ENCODE data around the gene PLXNA3.
"Not testable (repeated sequence)": the region's sequence is repeated elsewhere in the genome, so short reads cannot be mapped to it uniquely, and the experiment has no call there.

Gene PLXNA3

DNA sequence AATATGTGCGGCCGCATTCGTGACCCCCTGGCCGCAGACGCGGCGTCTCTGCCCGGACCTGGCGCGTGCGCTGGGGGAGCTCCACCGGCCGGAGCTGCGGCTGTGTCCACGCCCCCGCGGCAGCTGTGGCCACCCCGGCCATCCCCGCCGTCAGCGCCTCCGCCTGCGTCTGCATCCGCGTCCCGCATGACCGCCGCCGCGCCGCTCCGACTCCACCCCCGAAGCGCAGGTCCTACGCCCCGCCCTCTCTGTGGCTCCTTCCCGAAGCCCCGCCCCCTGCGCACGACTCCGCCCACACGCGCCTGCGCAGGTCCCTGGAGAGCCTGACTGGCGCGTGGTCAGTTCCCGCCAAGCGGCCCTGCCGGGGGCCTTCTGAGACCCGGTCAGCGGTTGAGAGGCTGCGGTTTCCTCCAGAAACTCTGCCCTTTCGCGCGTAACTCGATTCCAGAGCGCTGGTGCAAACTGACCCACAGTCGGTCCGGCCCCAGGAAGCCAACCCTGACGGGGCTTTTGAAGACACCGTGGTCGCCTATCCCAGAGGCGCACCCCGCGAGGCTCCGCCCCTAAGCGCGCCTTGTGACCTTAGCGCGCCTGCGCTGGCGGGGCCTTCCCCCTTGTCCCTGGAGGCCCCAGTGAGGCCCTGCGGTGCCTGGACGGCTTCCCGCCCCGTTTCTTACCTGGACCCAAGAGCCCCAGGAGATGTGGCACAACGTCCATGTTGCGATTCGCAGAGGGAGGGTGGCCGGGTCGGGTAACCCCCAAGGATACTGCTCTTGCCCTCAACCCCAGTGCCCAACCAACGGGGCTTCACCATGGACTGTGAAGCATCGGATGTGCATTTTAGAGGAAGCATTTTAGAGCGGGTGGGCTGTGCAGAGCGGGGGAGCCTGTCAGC is 20.9 kb downstream of the PLXNA3 start, which contains the start of gene LAGE3:
Gene LAGE3 (minus strand): TSS at position 554 of the 895 bp plus-strand sequence. CDS start 366 bp downstream, at position 188.
- DNase-seq (ENCODE audit: low read depth, low spot score) = peak; percentile 74

- no peak for DNase-seq (ENCODE audit: low read depth, low spot score)
These were observed 23.1 kb downstream of the PLXNA3 start for GRCh38 chrX:154481195-154481594.

- no peak for DNase-seq (ENCODE audit: low read depth, low spot score)
These were observed 24.0 kb downstream of the PLXNA3 start for GRCh38 chrX:154481911-154482601.

GRCh38 chrX:154482786-154483185 is 24.7 kb downstream of the PLXNA3 start:
- DNase-seq (ENCODE audit: low read depth, low spot score) = no peak

DNA sequence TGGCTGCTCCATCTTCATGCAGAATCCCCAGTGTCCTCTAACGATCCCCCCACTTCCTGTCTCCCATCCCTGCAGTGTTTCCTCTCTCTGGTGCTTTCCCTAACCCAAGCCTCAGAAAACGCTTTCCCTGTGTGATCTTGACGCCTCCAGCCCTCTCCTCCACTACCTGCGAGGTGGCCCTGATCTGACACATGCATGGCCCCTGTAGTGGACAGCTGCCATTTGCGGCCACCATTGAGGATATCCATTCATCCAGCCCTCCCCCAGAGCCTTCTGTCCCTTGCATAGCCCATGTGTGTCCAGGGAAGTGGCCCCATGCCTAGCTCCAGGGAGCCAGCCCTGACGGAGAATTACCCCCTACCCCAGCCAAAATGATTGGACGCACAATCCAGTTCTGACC is 25.2 kb downstream of the PLXNA3 start:
- DNase-seq (ENCODE audit: low read depth, low spot score) = no peak

DNA sequence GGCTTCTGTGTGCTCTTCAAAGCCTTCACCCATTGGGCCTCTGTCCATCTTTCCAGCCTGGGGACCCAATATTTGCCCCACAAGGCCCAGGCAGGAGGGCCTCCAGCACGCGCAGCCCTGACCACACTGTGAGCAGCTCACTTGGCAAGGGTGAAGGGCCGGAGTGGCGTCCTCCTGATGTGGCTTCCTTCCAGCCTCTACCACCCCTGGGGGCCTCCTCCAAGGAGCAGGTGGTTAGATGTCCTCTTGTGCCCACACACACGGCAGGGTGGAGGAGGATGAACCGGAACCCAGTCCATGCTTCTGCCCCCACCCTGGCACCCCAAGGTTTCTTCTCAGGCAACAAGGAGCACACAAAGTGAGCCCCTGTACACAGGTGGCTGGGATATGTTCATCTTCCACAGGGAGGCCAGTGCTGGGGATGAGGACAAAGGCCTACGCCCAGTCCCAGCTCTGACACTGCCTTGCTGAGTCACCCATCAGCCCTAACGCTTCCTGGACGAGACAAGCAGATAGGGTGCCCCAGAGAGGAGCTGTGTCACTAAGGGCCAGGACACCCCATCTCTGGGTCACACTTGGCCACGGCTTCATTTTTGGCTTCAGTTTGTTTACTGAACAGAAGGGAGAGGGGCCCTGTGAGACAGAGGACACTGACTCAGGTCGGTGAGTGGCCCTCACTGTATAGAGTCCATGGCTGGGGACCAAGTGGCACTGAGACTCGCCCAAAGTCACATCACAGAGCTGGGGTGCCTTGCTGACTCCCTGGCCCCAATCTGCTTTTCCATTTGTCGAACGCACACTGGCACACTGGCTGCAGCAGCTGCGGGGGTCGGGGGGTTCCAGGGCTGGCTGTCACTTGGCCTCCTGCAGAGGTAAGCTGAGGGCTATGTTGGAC is 26.4 kb downstream of the PLXNA3 start:
- DNase-seq (ENCODE audit: low read depth, low spot score) = no peak

DNA sequence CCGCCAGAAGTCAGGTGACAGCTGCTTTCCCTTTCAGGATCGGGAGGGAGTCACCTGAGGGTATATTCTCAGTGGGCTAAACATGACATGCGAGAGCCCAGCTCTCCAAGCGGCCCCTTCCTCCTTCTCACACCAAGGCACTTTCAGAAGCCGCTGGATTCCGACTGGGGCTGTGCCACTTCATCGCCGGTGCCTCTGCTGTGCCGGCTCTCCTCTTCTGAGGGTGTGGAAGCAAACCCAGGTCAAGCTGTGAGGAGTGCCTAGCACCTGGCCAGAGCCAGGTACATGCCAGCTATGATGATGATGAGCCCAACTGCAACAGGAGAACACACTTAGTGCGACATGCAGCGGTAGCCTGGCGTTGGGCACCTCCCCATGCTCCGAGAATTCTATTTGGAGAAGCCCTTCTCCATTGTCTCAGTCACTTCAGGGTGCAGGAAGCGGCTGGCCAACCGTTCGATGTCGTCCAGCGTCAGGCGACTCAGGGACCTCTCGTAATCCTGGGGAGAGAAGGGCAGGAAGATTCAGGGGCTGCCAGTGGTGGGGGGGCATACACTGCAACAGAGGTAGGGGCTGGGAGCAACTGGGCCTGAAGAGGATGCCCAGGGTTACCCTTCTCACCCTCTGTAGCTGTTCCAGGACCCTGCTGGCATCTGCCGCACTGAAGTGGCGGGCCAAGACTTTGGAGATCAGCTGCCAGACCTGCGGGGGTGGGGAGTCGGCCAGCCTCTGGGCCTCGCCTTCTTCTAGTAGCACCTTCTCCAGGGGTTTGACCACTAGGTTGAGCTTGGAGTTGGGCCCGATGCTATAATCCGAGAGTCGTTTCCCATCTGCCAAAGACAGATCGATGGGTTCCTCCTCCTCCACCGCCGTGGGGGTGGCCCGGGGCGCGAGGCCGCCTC is 27.3 kb downstream of the PLXNA3 start:
- no peak for DNase-seq (ENCODE audit: low read depth, low spot score)

GRCh38 chrX:154486052-154486395 is 27.9 kb downstream of the PLXNA3 start:
- DNase-seq (ENCODE audit: low read depth, low spot score) = no peak

- no peak for DNase-seq (ENCODE audit: low read depth, low spot score)
These were observed 28.5 kb downstream of the PLXNA3 start, which contains the start of gene UBL4A for GRCh38 chrX:154486396-154487207. Gene UBL4A, minus strand, starts transcription at chrX:154486615. Its CDS starts 31 bp downstream, at chrX:154486584.

DNA sequence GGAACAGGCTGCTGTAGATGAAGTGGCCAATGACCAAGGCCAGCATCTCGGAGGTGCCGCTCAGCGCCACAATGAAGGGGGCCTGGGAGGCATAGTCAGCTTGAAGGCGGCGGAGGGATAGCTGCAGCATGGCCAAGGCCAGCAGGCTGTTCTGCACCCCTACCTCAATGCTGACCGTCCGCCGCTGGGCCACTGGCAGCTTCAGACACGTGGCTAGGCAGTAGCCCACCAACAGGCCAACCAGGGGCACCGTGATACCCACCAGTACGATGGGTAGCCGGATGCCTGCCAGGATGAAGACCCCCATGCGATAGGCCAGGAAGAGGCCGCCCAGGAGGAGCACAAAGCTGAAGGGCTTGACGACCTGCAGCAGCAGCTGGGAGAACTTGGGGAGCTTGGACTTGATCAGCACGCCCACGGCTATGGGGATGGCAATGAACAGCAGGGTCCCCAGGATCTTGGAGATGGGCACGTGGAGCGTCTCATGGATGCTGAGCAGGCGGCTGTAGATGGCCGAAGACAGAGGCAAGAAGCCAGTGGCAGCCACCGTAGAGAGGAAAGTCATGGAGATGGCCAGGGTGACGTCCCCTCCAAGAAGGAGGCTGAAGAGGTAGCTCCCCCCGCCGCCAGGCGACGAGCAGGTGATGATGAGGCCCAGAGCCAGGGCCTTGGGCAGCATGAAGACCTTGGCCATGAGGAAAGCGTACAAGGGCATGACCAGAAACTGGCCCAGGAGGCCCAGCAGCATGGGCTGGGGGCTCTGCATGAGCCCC is 29.6 kb downstream of the PLXNA3 start:
- no peak for DNase-seq (ENCODE audit: low read depth, low spot score)

GRCh38 chrX:154488336-154489075 is 30.4 kb downstream of the PLXNA3 start:
- DNase-seq (ENCODE audit: low read depth, low spot score) = no peak

DNA sequence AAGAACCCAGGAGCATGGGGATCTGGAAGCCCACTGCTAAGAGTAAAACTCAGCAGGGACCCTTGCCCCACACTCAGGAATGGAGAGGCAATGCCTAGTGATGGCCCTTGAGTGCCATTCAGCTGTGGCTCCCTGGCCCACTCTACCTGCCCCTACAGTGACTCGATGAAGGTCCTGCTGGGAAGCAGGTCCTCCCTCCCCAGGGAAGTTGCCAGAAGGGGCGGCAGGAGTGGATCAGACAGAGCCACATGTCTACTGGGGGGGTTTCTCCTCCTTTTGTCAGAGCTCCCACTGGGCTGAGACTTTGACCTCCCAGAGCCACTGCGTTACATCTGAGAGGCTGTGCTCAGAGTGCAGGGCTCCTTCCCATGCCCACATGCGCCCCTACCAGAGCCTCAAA is 31.1 kb downstream of the PLXNA3 start:
- no peak for DNase-seq (ENCODE audit: low read depth, low spot score)

DNA sequence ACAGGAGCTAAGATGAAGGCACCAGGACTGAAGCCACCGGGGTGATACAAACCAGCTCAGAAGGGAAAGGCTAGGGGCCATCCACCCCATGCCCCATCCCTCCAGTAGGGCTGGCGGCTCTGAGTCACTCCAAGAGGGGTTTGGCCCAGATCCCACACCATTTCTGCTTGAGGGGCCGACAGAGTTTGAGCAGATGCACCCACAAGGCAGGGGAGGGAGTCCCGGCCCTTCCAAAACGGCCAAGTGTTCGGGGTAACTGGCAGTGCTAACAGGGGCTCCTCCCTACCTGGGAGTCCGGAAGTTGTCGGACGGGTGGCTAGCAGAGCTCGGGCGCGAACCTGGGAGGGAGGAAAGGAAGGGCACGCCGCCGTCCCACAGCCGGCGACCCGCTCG is 31.9 kb downstream of the PLXNA3 start:
- no peak for DNase-seq (ENCODE audit: low read depth, low spot score)

DNA sequence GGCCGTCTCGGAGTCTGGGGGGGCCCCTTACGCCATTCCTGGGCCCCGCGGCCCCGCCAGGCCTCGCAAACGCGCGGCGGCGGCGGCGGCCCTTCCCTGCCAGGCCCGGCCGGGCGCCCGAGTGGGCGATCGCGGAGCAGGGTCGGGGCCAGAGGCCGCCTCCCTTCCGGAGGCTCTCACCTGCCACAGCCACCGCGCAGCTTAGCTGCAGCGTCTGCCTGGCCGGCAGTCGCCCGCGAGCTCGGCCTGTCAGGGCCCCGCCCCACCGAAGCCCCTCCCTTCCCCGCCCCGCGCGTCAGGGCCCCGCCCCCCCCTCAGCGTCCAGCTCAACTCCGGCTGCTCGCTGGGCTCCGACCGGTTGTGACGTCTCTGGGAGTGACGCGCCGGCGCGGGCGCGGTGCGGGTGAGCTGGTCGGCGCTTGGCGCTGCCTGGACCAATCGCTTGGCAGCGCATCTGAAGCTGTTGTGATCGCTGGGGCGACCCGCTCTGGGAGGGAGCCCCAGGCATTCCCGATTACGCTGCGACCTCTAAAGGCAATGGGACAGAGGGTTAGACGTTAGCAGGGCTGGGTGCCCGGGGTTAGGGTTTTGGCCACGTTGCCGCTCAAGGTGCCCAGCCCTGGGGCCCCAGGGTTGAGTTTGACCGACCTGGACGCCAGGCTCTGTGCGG is 32.5 kb downstream of the PLXNA3 start, which contains the start of gene SLC10A3:
Gene SLC10A3 (minus strand): TSS at position 216 of the 670 bp plus-strand sequence. CDS start 1,689 bp downstream, outside the sequence.
- peak; percentile 69 for DNase-seq (ENCODE audit: low read depth, low spot score)

GRCh38 chrX:154494715-154495114 is 36.6 kb downstream of the PLXNA3 start:
- DNase-seq (ENCODE audit: low read depth, low spot score) = no peak

DNA sequence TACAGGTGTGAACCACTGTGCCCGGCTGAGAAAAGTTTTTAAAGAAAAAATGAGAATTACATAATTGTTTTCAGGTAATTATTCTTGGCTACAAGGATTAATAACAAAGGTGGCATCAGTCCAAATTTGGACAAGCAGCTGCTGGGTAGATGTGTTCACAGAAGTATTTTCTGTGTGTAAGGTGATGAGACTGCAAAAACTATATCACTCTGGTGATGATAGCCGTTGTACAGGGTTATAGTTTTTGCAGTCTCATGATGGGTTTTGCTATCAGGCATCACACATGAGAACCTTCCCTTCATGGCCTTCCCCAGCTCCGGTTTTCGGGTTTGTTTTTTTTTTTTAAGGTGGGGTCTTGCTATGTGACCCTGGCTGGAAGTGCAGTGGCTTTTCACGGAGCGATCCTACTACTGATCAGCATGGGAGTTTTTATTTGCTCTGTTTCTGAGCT is 37.4 kb downstream of the PLXNA3 start:
- DNase-seq (ENCODE audit: low read depth, low spot score) = no peak

DNA sequence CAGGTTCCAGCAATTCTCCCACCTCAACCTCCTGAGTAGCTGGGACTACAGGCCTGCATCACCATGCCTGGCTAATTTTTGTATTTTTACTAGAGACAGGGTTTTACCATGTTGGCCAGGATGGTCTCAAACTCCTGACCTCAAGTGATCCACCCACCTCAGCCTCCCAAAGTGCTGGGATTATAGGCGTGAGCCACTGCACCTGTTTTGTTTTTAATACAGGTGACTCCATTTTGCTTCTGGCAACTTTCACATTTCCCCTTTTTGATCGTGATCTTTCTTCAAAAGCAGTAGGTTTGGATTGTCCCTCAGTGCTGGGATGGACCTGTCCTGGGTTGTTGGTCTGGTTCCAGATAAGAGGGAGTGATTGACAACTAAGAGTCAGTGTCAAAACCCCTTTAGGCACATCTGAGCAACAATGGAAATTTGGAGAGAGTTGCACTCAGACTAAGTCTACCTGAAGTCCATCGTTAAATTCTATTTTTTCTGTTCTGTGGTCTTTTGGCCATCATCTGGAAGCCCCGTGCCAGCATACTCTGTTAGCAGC is 38.6 kb downstream of the PLXNA3 start:
- DNase-seq (ENCODE audit: low read depth, low spot score) = not testable (repeated sequence)
